Neuron (in vitro differentiated cells): ENCODE measurements around the gene ZFP69.
"Not testable (repeated sequence)": the region's sequence is repeated elsewhere in the genome, so short reads cannot be mapped to it uniquely, and the experiment has no call there.

Experiments
- H2AFZ ChIP-seq: one replicate; pipeline ENCODE4 v1.6.1; 2013; ENCODE audit warnings: low read depth, mild to moderate bottlenecking, inconsistent platforms, low read length, moderate library complexity
- H3K27me3 ChIP-seq: one replicate; pipeline ENCODE4 v1.6.1; 2013; ENCODE audit warnings: low read length; ENCODE audit not compliant: insufficient read depth
- H3K36me3 ChIP-seq: one replicate; pipeline ENCODE4 v1.6.1; 2013; ENCODE audit warnings: low read length; ENCODE audit not compliant: insufficient read depth
- H3K4me1 ChIP-seq: one replicate; pipeline ENCODE4 v1.6.1; 2013; ENCODE audit warnings: low read length; ENCODE audit not compliant: insufficient read depth
- H3K4me3 ChIP-seq: 2 replicates; pipeline ENCODE4 v1.5.1; 2013; ENCODE audit warnings: mild to moderate bottlenecking, low read length, moderate library complexity
- H3K9me3 ChIP-seq: one replicate; pipeline ENCODE4 v1.6.1; 2013; ENCODE audit warnings: low read length

The ZFP69 gene

GRCh38 chr1:40462956-40463590 is 14.0 kb upstream of the ZFP69 start:
- H3K4me3 ChIP-seq: no peak overlapping the region

GRCh38 chr1:40469327-40469726 is 7.8 kb upstream of the ZFP69 start:
- H3K4me3 ChIP-seq: no peak overlapping the region
- H3K9me3 ChIP-seq: peaks cover 62% of the 10 kb centered on the region

More at GRCh38 chr1:40462956-40463590, 14.0 kb upstream of the ZFP69 start:
- Histone ChIP-seq H3K9me3 (peaks cover 89% of the 10 kb centered on the region), H3K27me3 (no peaks in the 10 kb centered on the region), H3K4me1 (no peaks in the 10 kb centered on the region), H3K36me3 (peaks cover 68% of the 10 kb centered on the region), H2AFZ (no peak overlapping the region)

GRCh38 chr1:40475268-40475667 is 1.8 kb upstream of the ZFP69 start:
- Histone ChIP-seq H2AFZ (no peak overlapping the region), H3K36me3 (peaks cover 8% of the 10 kb centered on the region), H3K4me3 (no peak overlapping the region), H3K4me1 (peaks cover 6% of the 10 kb centered on the region), H3K27me3 (no peaks in the 10 kb centered on the region), H3K9me3 (peaks cover 21% of the 10 kb centered on the region)

More at GRCh38 chr1:40469327-40469726, 7.8 kb upstream of the ZFP69 start:
- Histone ChIP-seq H3K36me3 (peaks cover 27% of the 10 kb centered on the region), H3K27me3 (no peaks in the 10 kb centered on the region), H3K4me1 (no peaks in the 10 kb centered on the region), H2AFZ (no peak overlapping the region)

- Histone ChIP-seq H3K9me3 (peaks cover 25% of the 10 kb centered on the region), H3K27me3 (no peaks in the 10 kb centered on the region), H3K36me3 (peaks cover 26% of the 10 kb centered on the region), H2AFZ (peak overlapping the region; percentile 55), H3K4me1 (peaks cover 6% of the 10 kb centered on the region), H3K4me3 (peak overlapping the region; percentile 54)
Observed at GRCh38 chr1:40477678-40478053, 576 bp downstream of the ZFP69 start.

GRCh38 chr1:40478276-40478675 is 1.2 kb downstream of the ZFP69 start:
- H3K27me3 ChIP-seq: no peaks in the 10 kb centered on the region
- H3K4me3 ChIP-seq: peak overlapping the region; percentile 54

GRCh38 chr1:40479156-40479555 is 2.1 kb downstream of the ZFP69 start:
- H3K27me3 ChIP-seq: no peaks in the 10 kb centered on the region
- no peak overlapping the region for H2AFZ ChIP-seq
- peaks cover 6% of the 10 kb centered on the region for H3K4me1 ChIP-seq
- no peak overlapping the region for H3K4me3 ChIP-seq
- H3K36me3 ChIP-seq: peaks cover 33% of the 10 kb centered on the region
- peaks cover 18% of the 10 kb centered on the region for H3K9me3 ChIP-seq

More at GRCh38 chr1:40478276-40478675, 1.2 kb downstream of the ZFP69 start:
- H3K9me3 ChIP-seq: peaks cover 21% of the 10 kb centered on the region
- peaks cover 6% of the 10 kb centered on the region for H3K4me1 ChIP-seq
- peak overlapping the region; percentile 55 for H2AFZ ChIP-seq
- H3K36me3 ChIP-seq: peaks cover 29% of the 10 kb centered on the region

- Histone ChIP-seq H3K4me1 (no peaks in the 10 kb centered on the region), H3K27me3 (no peaks in the 10 kb centered on the region), H3K36me3 (peaks cover 35% of the 10 kb centered on the region), H3K4me3 (no peak overlapping the region), H2AFZ (no peak overlapping the region), H3K9me3 (peaks cover 43% of the 10 kb centered on the region)
Observed at GRCh38 chr1:40495315-40495903, 18.3 kb downstream of the ZFP69 start.

- H3K9me3 ChIP-seq: peaks cover 18% of the 10 kb centered on the region
- H3K36me3 ChIP-seq, H3K4me3 ChIP-seq, H2AFZ ChIP-seq, H3K27me3 ChIP-seq, H3K4me1 ChIP-seq: not testable (repeated sequence)
Observed at GRCh38 chr1:40502651-40503050, 25.6 kb downstream of the ZFP69 start.

- peak overlapping the region; percentile 77 for H3K4me3 ChIP-seq
- H3K9me3 ChIP-seq: peaks cover 7% of the 10 kb centered on the region
- H3K4me1 ChIP-seq: peaks cover 2% of the 10 kb centered on the region
- no peaks in the 10 kb centered on the region for H3K36me3 ChIP-seq
- peak overlapping the region; percentile 98 for H2AFZ ChIP-seq
- no peaks in the 10 kb centered on the region for H3K27me3 ChIP-seq
Observed at GRCh38 chr1:40507973-40508372, 30.9 kb downstream of the ZFP69 start.

- Histone ChIP-seq H3K27me3 (no peaks in the 10 kb centered on the region), H3K9me3 (peaks cover 4% of the 10 kb centered on the region), H3K36me3 (no peaks in the 10 kb centered on the region), H2AFZ (peak within 1 kb of the TSS; percentile 98), H3K4me3 (peak within 1 kb of the TSS; percentile 77), H3K4me1 (peaks cover 2% of the 10 kb centered on the region)
Observed at GRCh38 chr1:40508375-40509341, 31.6 kb downstream of the ZFP69 start, which contains the start of gene EXO5. TSS of gene EXO5 (plus strand) at chr1:40508767. CDS start at chr1:40514545, 5,778 bp downstream.

GRCh38 chr1:40519517-40519916 is 42.4 kb downstream of the ZFP69 start:
- Histone ChIP-seq H3K4me3 (no peak overlapping the region), H3K27me3 (no peaks in the 10 kb centered on the region), H3K4me1 (no peaks in the 10 kb centered on the region), H3K36me3 (peaks cover 9% of the 10 kb centered on the region), H2AFZ (no peak overlapping the region), H3K9me3 (peaks cover 15% of the 10 kb centered on the region)

- no peaks in the 10 kb centered on the region for H3K27me3 ChIP-seq
- H3K36me3 ChIP-seq: peaks cover 3% of the 10 kb centered on the region
- peaks cover 3% of the 10 kb centered on the region for H3K4me1 ChIP-seq
- peak overlapping the region; percentile 66 for H3K4me3 ChIP-seq
- no peaks in the 10 kb centered on the region for H3K9me3 ChIP-seq
- H2AFZ ChIP-seq: peak overlapping the region; percentile 41
Observed at GRCh38 chr1:40530735-40531380, 53.8 kb downstream of the ZFP69 start.
